COLO668 (cell line): ENCODE results near the gene MIB2.
A peak's percentile ranks its signal among the peaks of the same experiment; 100 is the strongest.

Experiments used
- DNase-seq: peaks from one replicate; lab custom pipeline; 2025; ENCODE audit not compliant: unreplicated experiment; lab: John Stamatoyannopoulos, UW

MIB2 gene

DNA sequence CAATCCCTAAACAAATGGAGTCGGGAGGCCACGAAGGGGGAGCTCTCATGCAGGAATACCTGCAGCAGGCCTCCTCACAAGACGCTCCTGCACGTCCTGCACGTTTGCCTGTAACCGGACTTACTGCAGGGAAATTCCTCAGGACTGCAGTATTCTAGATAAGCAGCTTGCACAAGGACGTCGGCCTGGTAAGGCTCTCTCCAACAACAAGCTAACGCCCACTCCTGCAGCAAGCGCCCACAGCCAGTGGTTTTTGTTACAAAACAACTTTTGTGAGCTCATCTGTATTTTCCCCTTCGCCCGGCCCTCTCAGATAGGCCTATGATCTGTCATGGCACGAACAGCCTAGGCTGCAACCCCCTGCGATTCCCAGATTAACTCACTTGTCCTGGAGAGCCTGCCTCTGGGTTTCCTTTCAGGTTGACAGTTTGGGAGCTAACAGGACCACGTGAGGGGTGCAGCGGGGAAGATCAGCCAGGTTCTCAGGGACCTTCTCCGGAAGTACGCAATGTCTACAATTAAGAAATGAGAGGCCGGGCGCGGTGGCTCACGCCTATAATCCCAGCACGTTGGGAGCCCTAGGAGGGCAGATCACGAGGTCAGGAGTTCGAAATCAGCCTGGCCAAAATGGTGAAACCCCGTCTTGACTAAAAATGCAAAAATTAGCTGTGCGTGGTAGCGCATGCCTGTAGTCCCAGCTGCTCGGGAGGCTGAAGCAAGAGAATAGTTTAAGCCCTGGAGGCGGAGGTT lies 921 bp upstream of the MIB2 start:
- DNase-seq: no peak

DNA sequence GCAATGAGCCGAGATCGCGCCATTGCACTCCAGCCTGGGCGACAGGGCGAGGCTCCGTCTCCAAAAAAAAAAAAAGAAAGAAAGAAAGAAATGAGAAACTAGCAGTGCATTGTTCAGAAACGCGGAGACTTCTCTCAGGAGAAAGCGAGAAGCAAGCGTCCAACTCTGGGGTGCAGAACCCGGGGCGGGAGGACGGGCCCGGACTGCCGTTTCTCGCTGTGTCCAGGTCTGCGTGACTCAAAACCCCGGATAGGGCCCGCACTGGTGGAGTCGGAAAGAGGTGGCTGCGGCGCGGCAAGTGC lies 395 bp upstream of the MIB2 start:
- no peak for DNase-seq

DNA sequence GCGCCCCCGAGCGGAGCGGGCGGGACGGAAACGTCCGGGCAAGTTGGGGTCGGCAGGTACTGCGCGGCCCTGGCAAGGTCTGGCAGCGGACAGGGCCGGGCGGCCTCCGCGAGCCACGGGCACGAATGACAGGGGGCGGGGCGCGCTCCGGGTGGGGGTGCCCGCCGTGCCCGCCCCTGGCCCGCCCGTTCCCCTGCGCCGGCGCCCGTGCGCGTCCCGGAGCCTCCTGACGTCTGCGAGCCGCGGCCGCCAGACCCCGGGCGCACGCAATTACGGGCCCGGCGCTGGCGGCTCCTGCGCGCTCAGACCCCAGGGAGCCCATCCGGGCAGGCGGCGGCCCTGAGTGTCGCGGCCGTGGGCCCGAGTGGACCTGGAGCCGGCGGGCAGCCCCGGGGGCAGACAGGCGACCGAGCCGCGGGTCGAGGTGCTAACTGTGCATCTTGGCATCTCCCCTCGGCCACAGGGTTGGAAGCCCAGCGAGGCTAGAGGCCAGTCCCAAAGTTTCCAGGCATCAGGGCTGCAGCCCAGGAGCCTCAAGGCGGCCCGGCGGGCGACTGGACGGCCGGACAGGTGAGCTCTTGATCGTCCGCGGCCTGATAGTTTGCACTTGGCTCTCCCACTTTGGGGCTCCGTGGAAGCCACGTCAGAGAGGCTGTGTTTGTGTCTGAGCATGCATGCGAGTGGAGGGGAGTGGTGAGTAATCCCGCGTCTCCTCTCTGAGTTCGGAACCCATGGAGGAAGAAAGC lies 918 bp downstream of the MIB2 start:
- peak; percentile 78 for DNase-seq

GRCh38 chr1:1616838-1617237 lies 1.5 kb downstream of the MIB2 start:
- no peak for DNase-seq

DNA sequence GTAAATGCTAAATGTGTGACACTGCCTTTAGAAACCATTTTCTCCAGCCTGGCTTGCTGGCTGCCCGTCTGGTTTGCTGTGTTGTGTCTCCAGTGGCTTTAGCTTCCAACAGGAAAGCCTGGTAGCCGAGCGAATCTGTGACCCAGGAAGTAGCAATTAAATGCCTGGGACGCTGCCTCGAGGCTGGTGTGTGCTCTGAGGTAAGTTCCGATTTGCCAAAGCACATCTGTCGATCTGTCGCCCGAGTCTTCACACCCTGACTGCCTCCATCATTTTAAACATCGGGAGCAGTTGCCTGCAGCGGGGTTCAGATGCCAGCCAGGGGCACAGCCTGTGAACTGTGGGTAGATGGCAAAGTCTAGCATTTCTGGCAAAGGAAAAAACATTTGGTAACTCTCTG lies 2.2 kb downstream of the MIB2 start:
- DNase-seq: no peak

- no peak for DNase-seq
Measured at GRCh38 chr1:1617925-1618324, 2.6 kb downstream of the MIB2 start.

DNA sequence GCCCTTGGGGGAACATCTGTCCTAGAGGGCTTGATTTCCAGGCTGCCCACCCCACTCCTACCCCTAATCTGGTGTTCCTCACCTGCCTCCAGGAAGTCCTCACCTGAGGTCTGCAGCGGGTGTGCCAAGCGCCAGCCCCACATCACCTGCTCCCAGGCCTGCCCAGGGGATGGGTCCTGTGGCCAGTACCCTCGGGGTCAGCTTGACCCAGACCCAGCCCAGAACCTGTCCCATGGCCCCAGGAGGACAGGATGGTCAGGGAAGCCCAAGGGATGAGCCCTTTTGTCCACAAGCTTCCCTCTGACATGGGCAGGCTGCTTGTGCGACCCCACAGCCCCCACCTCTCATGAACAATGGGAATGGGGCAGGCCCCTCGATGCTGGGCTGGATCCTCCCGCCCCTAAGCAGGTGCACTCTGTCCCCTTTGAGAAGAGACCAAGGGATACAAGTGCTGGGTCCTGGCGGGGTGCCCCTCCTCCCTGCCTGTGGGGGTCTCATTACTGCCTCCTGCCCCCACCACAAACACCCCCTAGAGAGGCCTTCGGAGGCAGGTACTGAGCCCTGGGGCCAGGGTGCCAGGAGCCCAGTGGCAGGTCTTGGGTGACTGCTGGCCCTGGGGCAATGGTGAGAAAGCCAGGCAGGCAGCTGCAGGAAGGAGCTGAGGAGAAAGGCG lies 3.2 kb downstream of the MIB2 start:
- no peak for DNase-seq

GRCh38 chr1:1619917-1620361 lies 4.6 kb downstream of the MIB2 start:
- no peak for DNase-seq

- DNase-seq: no peak
Measured at GRCh38 chr1:1620433-1621139, 5.3 kb downstream of the MIB2 start.

DNA sequence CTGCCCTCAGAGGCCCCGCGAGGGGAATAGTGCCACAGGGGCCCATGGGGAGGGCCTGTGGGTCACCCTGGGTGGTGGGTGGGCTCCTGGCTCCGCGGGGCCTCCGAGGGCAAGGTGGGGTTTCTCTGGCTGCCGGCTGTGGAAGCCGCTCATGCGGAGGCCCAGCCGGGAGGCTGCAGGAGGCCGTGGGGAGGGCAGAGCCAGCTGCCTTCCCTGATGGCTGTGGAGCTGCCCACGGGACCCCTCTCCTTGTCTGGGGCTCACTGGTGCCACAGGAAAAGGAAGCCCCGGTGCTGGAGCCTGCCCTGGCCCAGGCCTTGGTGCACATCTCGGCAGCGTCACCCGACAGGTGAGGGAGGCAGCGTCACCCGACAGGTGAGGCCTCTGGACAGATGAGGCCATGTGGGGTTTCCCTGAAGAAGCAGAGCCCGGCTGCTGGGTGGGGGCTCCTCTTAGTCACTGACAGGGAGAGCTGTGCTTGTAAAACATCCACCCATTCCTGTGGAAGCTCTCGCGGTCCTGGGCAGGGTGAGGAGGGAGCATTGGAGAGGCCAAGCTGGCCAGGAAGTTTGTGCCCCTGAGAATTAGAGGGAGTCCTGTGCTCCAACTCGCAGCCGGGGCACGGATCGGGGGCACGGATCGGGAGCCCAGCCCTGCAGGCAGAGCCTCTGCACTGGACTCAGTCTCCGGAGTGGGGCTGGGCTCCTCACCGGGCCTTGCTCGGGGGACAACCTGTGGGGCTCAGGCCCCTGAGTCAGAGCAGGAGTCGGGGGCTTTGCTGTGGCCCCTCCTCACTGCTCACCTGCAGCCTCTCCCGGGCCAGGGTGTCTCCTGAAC lies 6.1 kb downstream of the MIB2 start:
- no peak for DNase-seq

DNA sequence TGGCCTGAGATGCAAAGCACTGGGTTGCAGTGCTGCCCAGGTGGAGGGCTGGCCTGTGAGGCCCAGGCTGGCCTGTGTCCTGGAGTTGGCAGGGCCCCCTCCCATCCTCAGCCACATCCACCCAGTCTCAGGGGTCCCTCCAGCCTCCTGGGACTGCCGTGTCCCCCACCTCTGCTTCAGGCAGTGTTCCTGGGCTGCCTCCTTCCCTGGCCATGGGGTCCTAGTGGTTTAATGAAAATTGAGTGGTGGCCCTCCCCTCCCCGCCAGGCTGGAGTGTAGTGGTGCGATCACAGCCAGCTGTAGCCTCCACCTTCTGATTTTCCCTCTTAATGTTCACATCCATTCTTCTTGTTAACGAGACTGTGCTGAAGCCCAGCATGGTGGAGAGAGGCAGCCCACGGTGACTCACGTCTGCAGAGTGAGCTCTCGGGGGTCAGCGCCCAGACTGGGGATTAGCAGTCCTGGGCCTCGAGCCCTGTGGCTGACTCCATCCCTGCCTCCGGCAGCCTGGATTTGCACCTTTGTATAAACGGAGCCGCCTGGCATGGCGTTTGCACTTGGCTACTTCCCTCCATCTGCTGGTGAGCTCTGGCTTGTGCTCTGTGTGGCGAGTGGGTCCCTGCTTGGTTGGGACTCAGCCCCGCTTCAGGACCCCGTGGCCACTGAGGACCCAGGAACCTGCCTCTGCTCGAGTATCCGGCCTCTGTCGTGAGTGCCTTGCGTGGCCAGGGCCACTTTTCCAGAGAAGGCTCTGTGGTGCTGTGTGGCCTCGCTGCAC lies 6.9 kb downstream of the MIB2 start:
- DNase-seq: no peak

GRCh38 chr1:1622788-1623094 lies 7.4 kb downstream of the MIB2 start:
- no peak for DNase-seq

GRCh38 chr1:1623181-1623630 lies 7.9 kb downstream of the MIB2 start:
- DNase-seq: no peak

DNA sequence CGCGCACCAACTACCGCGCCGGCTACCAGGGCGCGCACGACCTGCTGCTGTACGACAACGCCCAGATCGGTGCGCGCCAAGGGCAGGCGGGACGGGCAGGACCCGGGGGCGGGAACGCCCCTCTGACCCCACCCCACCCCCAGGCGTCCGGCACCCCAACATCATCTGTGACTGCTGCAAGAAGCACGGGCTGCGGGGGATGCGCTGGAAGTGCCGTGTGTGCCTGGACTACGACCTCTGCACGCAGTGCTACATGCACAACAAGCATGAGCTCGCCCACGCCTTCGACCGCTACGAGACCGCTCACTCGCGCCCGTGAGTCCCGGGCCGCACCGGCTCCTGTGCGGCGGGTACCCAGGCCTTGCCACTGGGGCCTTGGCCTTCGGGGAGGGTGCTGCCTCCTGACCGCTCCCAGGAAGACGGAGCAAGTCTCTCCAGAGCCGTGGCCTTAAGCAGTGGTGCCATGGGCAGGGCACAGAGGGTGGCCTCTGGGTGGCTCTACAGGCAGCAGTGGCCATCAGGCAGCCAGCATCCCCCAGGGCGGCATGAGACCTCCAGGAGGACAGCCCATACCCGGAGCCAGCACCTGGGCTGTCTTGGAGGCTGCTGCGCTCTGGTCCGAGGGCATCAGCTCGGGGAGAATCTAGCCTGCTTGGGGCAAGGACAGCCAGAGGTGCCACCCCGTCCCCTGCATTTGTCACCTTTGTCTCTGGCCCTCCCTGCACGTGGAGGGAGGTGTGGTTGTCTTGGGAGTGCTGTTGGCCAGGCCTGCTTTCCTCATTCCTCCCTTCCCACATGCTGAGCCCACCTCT lies 8.5 kb downstream of the MIB2 start:
- DNase-seq: no peak

GRCh38 chr1:1624443-1625403 lies 9.4 kb downstream of the MIB2 start:
- no peak for DNase-seq

DNA sequence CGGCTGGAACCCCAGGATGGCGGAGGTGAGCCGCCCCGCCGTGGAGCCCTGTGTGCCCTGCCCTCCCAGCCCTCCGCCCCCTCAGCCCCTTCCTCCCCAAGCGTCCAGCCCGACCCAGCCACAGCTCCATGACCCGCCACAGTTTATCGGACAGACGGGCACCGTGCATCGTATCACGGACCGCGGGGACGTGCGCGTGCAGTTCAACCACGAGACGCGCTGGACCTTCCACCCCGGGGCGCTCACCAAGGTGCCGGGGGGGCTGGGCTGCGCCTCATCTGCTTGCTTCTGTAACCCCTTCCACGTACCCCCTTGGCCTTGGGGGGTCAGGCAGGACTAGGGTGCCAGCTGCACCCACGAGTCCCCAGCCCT lies 10.1 kb downstream of the MIB2 start:
- DNase-seq: no peak

- no peak for DNase-seq
Measured at GRCh38 chr1:1625824-1626206, 10.5 kb downstream of the MIB2 start.
